Measurements from ENCODE around the gene CELF6.

DNA sequence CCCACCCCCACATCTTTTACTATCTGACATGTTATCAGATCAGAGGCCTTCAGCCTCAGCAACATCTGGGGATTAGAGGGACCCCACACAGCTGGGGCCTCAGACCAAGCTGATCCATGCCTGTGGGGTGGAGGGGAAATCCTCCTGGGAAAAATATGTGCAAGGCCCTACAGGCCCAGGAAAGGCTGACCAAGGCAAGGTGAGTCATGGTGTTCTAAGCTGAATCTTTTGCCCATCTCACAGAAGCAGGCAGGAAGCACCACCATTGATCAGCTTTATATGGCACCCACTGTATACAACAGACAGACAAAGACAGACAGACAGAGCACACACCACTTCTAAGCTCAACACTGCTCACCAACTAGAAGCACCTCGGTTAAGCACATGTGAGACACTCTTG lies 35.2 kb downstream of the CELF6 start:
- TF ChIP-seq CTCF (IDR thresholded peaks at IDR 0.05), result no peak
- TF ChIP-seq POLR2A (IDR thresholded peaks at IDR 0.05), result no peak

All from lower leg skin (tissue), 3 donors.